H1 (cell line): Measurements from ENCODE around the gene CCDC178. TPM values are rescaled to one million over a fixed set of nuclear protein-coding genes. Genes with fewer than 3 reads are reported as not detected.

ENCODE experiments used
- CTBP2 ChIP-seq: IDR thresholded peaks from 2 replicates; pipeline ENCODE4 v1.7.0; 2011; ENCODE audit warnings: borderline replicate concordance, mild to moderate bottlenecking, moderate library complexity, mixed read lengths, low read length; ENCODE audit not compliant: insufficient read depth, insufficient read length
- FOSL1 ChIP-seq: IDR thresholded peaks from 2 replicates; pipeline ENCODE4 v1.6.1; 2011; ENCODE audit warnings: mild to moderate bottlenecking, low read depth, low read length, moderate library complexity; ENCODE audit not compliant: insufficient read depth
- NRF1 ChIP-seq: IDR thresholded peaks from 2 replicates; pipeline ENCODE4 v1.6.1; 2011; ENCODE audit warnings: mild to moderate bottlenecking, low read depth, low read length, improper control_type of control experiment
- SIX5 ChIP-seq: IDR thresholded peaks from 2 replicates; pipeline ENCODE4 v1.6.1; 2011; ENCODE audit warnings: mild to moderate bottlenecking, low read depth, low read length
- polyA plus RNA-seq, 7 experiments: library from polyadenylated mRNA; depleted of rRNA in 3 of 7; stranded (reverse) in 5 of 7; unstranded in 2 of 7; fragments of >200 nt in 5 of 7; fragments of 200-250 nt in 2 of 7; gene quantifications; 1 replicate in 5 of 7; 2 replicates in 1 of 7; 4 replicates in 1 of 7; pipeline versions ENCODE4 v1.2.1 to v1.2.3, GENCODE V29; 2011 to 2013; ENCODE audit warnings: missing spikeins in 2 of 7, mixed read lengths in 2 of 7
- total RNA-seq: library from RNA; stranded (reverse); fragmentation: NEBNext Ultra II Directional; extraction: Animal tissue kit (Norgen Biotek cat#: 25700); gene quantifications from 2 replicates; pipeline ENCODE4 v1.2.1, GENCODE V29; 2021

CCDC178 gene
- total and polyA plus RNA-seq, 2 of the 8 experiments (the other 6 are each of a cell fraction or from before 2014, with no cell fraction given): not detected

- TF ChIP-seq SIX5: no peak
- no peak for TF ChIP-seq CTBP2
- TF ChIP-seq FOSL1: no peak
- no peak for TF ChIP-seq NRF1
Observed at GRCh38 chr18:33184175-33184574, 256.3 kb downstream of the CCDC178 start (continued).
